Stimulated activated CD8-positive, alpha-beta memory T cell treated with anti-CD3 and anti-CD28 coated beads, Interleukin-12 subunit alpha, Interleukin-12 subunit beta, amount 100 ng/mL, for 24 hours (primary cell): ENCODE data around the gene MAP2K5.

Source experiments
- DNase-seq: peaks from one replicate; pipeline ENCODE4 v3.0.0-alpha.2; 2020; ENCODE audit errors: extremely low read depth

The MAP2K5 gene

DNA sequence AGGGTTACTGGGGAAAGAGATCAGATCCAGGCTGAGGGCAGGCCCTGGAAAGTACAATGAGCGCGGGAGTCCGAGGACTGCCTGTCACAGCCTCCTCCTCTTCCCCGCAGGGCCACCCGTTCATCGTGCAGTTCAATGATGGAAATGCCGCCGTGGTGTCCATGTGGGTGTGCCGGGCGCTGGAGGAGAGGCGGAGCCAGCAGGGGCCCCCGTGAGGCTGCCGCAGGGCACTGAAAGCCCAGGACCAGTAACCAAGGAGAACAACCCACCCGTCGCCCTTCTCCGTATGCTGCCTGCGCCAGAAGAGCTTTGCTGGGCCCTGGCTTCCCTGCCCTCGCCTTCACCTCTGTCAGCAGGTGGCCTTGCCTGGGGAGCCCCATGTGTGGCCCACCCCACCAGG lies 264.0 kb downstream of the MAP2K5 start:
- no peak for DNase-seq

DNA sequence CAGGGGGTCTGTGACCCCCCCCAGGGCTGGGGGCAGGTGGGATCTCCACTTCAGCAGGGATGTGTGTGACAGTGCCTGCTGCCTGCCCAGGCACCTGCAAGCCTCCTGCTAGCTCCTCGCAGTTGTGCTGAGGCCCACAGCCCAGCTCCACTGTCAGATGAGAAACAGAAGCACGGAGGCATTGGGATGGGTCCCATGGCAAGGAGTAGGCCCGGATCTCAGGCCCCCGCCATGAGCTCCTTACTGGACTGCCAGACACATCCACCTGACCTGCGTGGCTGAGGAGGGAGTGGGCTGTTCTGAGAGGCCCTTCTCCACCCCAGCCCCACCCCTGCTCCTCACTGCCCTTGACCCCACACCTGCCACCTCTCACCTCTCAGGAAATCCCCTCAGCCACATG lies 264.6 kb downstream of the MAP2K5 start:
- DNase-seq, result no peak

DNA sequence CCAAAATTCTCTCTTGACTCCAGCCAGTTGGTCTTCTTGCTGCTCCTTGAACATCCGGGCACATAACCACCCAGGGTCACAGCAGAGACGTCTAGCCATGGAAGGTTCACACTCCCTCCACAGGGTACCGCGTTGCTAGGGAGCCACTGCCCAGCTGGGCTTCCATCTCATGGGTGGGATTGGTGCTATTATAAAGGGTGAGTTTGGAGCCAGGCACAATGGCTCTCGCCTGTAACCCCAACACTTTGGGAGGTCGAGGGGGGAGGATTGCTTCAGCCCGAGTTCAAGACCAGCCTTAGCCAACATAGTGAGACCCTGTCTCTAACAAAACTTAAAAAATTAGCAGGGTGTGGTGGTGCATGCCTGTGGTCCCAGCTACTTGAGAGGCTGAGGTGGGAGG lies 265.3 kb downstream of the MAP2K5 start:
- DNase-seq, result no peak

DNA sequence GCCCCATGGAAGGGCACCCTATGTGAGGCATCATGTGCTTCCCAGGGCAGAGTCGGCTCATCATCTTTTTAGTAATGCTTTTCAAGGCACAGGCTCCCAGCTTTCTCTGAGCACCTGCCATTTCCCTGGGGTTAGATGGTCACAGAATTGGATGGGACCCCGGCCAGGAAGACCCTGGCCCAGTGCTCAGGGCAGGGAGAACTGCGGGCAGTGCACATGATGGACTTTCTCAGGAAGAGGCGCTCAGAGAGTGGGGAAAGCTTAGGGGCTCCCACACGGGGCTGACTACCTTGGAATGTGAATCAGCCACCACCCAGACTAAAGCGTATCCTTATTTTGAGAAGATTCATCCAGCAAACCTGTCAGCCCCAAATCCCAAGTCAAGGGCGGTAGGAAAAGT lies 266.3 kb downstream of the MAP2K5 start:
- no peak for DNase-seq

DNA sequence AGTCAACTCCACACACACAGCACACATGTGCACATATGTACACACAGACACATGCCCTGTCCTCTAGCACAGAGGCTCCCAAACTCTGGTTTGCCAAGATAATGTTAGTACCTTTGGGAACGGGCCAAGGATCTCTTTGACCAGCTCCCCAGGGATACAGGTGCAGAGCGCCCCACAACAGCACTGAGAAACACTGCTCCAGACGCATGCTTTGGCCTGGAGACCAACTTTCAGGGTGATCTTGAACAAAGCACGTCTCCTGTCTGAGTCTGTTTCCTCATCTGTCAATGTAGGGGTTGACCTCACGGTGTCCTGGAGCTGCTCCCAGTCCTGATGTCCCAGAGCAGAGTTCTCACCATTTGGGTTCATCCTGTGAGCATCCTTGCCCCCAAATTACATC lies 266.9 kb downstream of the MAP2K5 start:
- no peak for DNase-seq

DNA sequence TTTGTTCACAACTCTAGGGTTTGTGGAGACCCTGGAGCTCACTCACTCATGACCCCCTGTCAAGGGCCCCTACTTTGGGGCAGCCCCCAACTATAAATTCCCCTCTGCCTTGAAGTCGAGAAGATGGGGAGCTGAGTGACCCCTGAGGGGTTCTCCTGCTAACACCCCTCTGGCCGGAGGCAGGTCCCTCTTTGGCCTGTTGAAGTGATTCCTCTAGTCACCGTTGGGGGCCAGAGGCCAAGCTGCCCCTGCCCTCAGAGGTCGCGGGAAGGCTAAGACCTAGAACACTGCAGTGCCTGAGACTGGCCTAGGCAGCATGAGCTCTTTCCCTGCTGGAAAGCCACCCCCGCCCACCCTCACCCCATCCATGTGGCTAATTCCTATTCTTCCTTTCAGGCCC lies 267.4 kb downstream of the MAP2K5 start:
- no peak for DNase-seq

DNA sequence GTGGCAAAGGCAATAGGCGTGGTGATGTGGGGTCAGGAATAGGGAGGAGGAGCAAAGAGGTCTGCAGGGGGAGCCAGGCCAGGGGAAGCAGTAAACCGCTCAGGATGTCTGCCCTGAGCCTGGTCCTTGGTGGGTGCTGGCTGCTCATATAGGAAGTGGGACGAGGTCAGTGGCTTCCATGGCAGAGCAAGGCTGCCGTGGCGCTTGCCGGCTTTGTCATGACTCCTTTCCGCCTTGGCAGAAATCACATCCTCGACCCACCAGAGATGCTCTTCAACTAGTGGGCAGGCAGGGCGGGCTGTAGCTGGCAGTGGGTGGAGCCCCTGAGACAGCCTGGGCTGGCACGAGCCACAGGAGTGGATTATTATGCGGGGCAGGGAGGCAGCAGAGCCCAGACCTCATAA lies 269.7 kb downstream of the MAP2K5 start:
- no peak for DNase-seq

DNA sequence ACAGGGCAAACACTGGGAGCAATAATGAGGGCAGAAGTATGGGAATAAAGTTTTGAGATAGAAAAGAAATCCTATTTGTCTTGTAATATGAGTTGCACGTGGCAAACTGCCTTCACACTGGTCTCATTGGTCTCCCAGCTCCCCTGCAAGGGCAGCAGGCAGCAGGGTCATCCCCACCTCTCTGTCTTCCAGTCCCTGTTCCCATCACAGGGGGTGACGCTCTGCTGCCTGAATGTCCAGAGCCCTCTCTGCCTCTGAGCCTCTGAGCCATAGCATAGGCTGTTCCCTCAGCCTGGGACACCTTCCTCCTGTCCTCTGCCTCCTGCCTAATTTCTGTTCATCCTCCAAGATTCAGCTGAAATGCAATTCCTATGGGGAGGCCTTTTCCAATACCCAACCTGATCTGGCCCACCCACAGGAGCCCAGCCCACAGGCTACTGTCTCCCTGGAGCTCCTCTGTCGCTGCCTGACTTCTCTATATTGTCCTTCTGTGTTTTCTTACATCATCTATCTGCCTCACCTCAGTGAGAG lies 270.7 kb downstream of the MAP2K5 start:
- DNase-seq, result no peak

DNA sequence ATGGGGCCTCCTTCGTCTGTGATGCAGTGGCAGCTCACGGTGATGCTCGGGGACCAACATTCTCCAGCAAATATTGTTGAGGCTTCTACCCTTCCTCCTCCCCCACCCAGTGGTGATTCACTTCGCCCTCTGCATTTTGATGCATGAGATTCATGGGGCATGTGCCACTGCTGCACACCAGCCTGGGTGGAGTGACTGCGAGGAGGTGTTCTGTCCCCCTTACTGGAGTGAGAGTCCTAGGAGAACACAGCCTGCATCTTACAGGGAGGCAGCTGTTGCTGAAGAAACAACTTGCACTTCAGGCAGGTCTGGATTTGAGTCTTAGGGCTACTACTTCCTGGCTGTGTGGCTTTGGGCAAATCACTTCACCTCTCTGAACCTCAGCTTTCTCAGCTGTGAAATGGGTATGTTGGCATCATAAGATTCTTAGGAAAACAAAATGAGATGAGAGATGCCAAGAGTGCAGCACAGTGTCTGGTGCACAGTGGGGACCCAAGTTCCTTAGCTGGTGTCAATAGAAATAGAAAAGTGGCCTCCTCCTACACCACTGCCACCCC lies 272.6 kb downstream of the MAP2K5 start:
- DNase-seq, result no peak

DNA sequence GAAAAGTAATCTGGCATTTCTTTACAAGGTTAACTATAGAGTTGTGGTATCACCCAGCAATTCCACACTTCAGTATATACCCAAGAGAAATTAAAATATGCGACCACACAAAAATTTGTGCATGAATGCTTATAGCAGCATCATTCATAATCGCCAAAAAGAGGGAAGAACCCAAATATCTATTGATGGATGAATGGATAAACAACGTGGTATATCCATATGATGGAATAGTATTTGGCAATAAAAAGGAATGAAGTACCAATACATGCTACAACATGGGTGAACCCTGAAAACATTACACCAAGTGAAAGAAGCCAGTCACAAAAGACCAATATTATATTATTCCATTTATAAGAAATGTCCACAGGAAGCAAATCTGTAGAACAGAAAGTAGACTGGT lies 274.2 kb downstream of the MAP2K5 start:
- no peak for DNase-seq

DNA sequence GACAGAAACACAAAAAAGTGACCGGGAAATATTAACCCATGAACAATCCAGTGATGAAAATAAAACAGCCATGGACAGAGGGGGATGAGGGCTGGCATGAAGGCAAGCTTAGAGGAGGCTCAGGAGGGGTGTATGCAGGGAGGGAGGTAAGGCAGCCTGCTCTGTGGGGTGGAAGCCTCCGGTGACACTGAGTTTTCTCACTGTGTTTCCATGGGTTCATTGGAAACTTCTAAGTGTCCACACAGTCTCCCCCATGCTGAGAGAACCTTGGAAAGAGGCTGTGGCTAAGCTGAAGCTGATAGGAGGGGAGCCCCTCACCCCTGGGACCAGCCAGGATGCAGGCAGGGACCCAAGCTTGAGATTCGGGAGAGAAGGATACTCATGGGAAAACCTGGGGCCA lies 276.0 kb downstream of the MAP2K5 start:
- DNase-seq, result no peak

DNA sequence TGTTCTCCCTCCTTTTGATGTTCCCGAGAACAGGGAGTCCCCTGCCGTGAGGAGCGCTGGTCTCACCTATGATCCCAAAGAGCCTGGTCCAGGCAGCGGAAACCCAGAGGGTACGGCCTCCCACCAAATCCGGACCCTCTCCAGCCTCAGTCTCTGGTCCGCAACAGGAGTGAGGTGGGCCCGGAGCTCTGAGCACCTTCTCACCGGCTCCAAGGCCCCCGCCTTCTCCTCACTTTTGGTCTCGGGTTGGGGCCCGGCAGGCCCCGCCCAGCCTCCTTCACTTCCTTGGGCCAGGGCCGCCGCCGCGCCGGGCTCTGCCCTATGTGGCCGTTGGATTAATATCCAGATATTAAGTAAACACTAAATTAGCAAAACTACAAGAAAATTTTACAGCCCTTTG lies 277.1 kb downstream of the MAP2K5 start:
- DNase-seq, result no peak

DNA sequence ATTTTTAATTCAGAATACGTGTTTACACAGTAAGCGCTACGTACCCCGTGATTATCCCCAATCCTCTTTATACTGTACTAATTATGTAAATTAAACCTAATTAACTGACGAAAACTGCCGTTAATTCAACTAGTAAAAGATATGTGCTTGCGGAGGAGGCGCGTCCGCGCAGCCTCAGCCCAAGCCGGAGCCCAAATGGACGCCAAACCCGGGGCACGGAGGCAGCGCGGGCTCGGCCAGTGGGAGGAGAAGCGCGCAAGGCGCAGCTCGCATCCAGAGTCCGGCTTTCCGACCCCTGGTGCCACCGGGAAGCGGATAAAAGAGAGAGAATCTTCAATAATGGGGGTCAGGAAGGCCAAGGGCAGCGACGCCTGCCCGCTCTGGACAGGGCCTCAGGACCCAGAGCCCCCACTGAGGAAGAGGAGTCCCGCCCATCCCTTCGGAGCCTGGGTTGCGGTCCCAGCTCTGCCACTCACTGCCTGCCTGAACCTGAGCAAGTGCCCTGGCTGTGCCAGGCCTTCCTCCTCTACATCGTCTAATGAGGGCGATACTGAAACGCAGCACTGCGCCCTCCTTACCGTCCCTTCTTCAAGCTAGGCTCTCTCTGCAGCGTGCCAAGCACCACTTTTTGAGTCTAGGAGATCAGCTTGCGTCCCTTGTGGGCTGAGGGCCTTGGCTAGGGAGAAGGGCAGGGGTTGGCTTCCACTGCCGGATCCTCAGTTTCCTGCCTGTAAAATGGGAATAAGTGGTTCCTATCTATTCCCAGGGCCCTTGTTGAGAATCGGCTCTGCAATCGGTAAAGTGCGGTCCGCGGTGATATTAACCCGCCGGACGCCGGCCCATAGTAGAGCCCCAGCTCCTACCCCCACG lies 277.9 kb downstream of the MAP2K5 start:
- no peak for DNase-seq

DNA sequence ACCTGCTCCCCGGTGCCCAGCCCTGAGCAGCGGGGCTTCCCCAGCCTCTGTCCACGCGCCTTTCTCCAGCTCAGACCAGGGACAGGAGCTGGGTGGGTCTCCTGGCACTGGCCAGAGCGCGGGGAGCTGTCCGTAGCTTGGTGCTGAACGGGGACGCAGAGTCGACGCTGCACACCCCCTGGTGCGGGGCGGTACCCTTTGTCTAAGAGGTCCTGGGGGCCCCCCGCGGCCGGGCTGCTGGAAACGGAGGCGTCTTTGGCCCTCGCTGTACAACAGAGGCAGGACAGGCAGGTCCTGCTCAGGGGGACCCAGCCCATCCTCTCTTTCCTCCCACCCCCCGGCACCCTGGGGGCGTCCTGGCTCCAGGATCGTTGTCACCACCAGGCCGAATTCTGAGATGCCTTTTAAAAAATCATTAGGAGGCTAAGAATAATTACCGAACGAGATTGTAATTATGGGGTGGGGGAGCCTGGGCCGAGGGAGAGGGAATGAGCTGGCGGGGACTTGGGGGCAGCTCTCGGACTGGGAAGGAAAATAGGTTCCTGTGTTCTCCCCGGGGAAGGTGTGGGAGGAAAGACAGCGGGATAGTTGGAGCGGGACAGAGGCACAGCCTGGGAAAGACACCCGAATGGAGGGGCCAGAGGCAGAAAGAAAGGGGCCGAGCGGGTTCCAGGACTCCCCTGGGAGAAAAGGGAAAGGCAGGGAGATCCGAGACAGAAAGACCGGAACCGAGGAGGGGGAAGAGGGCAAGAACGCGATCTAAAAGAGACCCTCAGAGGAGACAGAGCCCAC lies 278.7 kb downstream of the MAP2K5 start:
- DNase-seq, result no peak

DNA sequence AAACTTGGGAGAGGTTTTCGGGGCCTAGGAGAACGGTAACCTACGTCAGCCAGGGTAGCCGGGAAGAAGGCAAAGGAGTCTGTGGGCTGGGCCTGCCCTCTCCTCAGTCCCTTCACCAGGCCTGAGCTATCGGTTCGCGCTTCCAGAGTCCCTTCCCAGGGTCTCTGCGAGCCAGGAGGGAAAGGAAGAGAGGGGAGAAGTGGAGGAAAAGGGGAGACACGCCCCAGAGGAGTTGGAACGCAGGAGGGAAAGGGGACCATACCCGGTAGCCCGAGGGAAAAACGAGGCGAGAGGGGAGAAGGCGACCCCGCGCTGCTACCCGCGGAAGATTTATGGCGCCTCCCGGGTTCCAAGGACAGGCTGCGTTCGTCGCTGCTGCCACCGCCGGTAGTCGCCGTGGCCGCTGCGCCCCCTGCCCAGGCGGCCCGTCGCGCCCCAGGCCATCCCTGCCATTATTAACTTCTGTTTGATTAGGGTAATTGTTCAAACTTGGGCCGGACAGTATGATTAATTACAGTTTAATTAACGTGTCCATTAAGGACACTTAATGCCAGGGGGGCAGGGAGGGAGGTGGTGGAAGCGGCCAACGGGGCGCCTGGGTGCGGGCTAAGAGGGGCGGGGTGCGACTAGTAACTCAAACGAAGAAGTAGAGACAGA lies 279.4 kb downstream of the MAP2K5 start:
- DNase-seq, result no peak

DNA sequence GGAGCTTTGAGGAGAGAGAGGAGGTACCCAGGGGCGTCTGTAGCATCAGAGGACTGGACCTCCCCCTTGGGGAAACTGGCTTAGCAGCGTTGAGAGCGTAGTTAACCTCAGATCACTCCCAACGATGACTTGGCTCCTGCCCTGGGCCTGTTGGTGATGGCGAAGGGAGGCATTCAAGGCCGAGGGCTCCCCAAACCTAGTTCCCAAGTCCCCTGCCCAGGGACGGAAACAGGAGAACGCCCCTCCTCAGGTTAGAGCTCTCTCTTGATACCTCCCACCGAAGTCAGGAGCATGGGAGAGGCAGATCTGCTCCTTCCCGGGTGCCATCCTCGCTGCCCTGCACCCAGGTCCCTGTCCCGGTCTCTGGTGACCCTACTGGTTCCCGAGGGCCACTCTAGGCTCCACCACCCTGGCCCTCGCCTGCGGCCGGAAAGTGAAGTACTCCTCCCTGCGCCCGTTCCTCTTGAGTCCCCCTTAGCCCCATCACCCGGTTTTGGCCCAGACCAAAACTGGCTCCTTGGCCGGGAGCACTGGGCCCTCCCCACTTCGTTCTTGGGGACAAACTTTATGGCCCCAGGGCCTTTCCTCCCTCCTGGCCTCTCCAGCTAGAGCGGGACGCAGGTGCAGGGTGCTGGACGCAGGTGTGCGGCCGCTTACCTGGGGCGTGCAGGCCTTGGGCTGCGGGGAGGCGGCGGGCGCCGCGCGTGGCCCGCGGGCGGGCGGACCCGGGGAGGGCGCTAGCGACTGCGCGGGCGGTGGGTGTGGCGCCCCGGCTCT lies 280.2 kb downstream of the MAP2K5 start:
- no peak for DNase-seq

DNA sequence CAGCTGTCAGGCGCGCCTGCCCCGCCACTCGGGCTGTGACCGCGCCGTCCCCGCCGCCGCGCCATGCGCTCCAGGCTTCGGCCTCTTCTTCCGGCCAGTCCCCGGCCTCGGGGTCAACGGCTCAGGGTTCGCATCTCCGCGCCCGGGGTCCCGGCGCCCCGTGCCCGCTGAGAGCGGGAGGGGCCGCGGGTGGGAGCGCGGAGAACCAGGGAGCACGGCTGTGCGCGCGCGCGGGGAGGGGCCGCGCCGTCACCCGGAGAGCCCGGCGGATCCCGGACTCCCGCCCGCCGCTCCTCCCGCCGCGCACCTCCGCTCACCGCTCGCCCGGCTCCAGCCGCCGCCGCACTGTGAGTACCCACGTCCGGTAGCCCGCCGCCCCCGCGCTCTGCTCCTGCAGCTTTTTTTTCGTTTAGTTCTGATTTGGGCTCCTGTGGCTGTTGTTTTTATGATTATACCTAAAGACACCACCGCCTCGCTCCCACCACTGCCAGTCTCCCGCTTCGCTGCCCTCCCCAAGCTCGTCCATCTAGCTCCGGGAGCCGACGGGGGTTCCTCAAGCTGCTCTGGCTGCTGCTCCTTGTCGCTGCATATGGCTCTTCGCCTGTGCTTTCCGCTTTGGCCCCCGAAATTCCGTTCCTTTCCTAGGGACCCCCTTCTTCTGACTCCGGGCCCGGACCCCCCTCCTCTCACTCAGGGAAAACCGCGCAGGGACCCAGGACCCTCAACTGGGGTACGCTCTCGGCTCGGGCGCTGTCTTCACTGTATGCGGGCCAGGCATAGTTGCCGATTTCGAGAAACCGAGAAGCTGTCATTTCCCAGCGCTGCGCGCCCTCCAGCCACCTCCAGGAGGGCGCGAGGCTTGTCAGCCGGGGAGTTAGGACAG lies 281.1 kb downstream of the MAP2K5 start:
- no peak for DNase-seq

DNA sequence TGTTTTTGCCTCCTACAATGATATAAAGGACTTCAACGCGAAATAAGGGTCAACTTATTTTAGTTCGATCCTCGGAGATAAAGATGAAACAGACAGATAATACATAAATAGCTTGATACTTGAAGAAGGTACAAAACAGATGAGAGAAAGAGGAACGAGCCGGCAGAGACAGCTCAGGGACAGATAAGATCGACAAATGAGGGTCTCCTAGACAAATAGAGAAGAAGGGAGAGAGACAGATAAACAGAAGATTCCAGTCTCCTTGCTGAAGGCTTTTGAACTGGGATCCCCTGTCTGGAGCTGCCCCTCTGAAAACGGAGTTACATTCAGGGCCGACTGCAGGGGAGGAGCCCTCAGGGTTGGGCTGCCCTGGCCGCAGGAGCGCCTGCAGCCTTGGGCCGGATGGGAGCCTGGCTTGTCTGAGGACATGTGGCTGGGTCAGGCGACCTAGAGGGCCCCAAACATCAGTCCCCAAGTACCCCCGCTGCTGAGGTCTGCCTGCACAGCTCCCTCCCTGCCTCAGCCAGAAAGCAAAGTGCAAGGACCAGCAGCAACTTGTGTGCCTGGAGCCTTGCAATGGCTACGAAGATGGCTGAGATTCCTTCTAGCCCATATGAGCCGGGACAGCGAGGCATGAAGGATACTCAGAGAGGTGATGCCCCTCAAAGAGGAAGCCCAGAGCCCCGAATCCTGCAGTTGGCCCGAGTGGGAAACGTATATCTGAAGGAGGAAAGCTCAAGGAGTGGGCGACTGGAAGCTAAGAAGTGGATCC lies 281.9 kb downstream of the MAP2K5 start:
- DNase-seq, result no peak
